Activated B cell treated with CpG ODN at 0.5 μM for 24 hours (primary cell): Measurements from ENCODE around the gene CBARP. TPM values are rescaled to one million over a fixed set of nuclear protein-coding genes. Genes with fewer than 3 reads are reported as not detected.

Source experiments
- ATAC-seq: fragments of 200-7000 bp; cut with Tn5 transposase; one replicate; pipeline ENCODE4 v1.10.0; 2021; ENCODE audit warnings: low read depth, mild to moderate bottlenecking, moderate library complexity
- CTCF ChIA-PET: fragments of 350-600 bp; sonication (Branson Sonifier 250); formaldehyde crosslinking; loops from one replicate; lab custom pipeline; 2021; ENCODE audit warnings: antibody characterized with exemption; lab: Charles Lee
- POLR2A ChIA-PET: fragments of 350-600 bp; sonication (Branson Sonifier 250); formaldehyde crosslinking; loops from one replicate; lab custom pipeline; 2021; ENCODE audit warnings: antibody characterized with exemption; lab: Charles Lee
- DNase-seq: peaks from one replicate; pipeline ENCODE4 v3.0.0; 2022
- H3K27ac Mint-ChIP-seq: one replicate; pipeline ENCODE4 v1.8.0; 2020; ENCODE audit warnings: mixed read lengths
- H3K27me3 Mint-ChIP-seq: one replicate; pipeline ENCODE4 v1.8.0; 2021; ENCODE audit warnings: mixed read lengths
- H3K36me3 Mint-ChIP-seq: one replicate; pipeline ENCODE4 v1.8.0; 2021; ENCODE audit warnings: low read depth, mixed read lengths
- H3K4me1 Mint-ChIP-seq: one replicate; pipeline ENCODE4 v1.8.0; 2021; ENCODE audit warnings: mixed read lengths
- H3K4me3 Mint-ChIP-seq: one replicate; pipeline ENCODE4 v1.8.0; 2020; ENCODE audit warnings: mild to moderate bottlenecking, mixed read lengths
- H3K9me3 Mint-ChIP-seq: one replicate; pipeline ENCODE4 v1.8.0; 2020; ENCODE audit warnings: mixed read lengths
- CTCF ChIP-seq: fragments of 200-600 bp; IDR thresholded peaks from one replicate; pipeline ENCODE4 v1.8.0; 2022; ENCODE audit warnings: antibody characterized with exemption, mild to moderate bottlenecking
- intact Hi-C: fragments of 100-400 bp; cut with micrococcal nuclease; formaldehyde crosslinking; loops from one replicate; pipeline ENCODE4 v1.15.1; 2024
- total RNA-seq: library from RNA; stranded (reverse); gene quantifications from 2 replicates; pipeline ENCODE4 v1.2.3, GENCODE V29; 2022

The CBARP gene
- total RNA-seq, 1 donor from 2014 or later, result 0.64 TPM

- ChIA-PET POLR2A (interaction anchor here (0.8 to 11.5 kb wide), 9 partner anchors 7 to 353 kb away, joined by 3 to 824 read pairs (median 6); partner anchors contain the start of genes ABCA7, ATP5F1D, CBARP and CIRBP), CTCF (interaction anchor here (3.6 to 9.8 kb wide), 2 partner anchors 9 to 19 kb away, joined by 11 to 540 read pairs; partner anchors contain the start of gene ATP5F1D)
- peak overlapping the region; percentile 97 for H3K27ac Mint-ChIP-seq
- H3K27me3 Mint-ChIP-seq, result no peaks in the 10 kb centered on the region
- peak overlapping the region; percentile 91 for H3K4me3 Mint-ChIP-seq
- peaks cover 12% of the 10 kb centered on the region for H3K36me3 Mint-ChIP-seq
- intact Hi-C loops, result loop anchor here (1.0 to 5.0 kb wide), 3 partner anchors 8 to 354 kb away; partner anchors contain the start of gene CIRBP
- TF ChIP-seq CTCF, result no peak
- peaks cover 79% of the 10 kb centered on the region for H3K4me1 Mint-ChIP-seq
- no peaks in the 10 kb centered on the region for H3K9me3 Mint-ChIP-seq
- peak; percentile 52 for DNase-seq
- no peak for ATAC-seq
Measured at GRCh38 chr19:1261538-1261797, 23.7 kb upstream of the CBARP start.

- ATAC-seq (peak; percentile 63), DNase-seq (peak; percentile 95)
- Mint-ChIP-seq H3K9me3 (no peaks in the 10 kb centered on the region), H3K36me3 (peaks cover 18% of the 10 kb centered on the region), H3K27me3 (no peaks in the 10 kb centered on the region), H3K4me3 (peak overlapping the region; percentile 91), H3K4me1 (peaks cover 82% of the 10 kb centered on the region), H3K27ac (peak overlapping the region; percentile 98)
- no peak for TF ChIP-seq CTCF
- intact Hi-C loops, result loop anchor here (1.0 to 5.0 kb wide), 4 partner anchors 8 to 354 kb away; partner anchors contain the start of gene CIRBP
- ChIA-PET POLR2A (interaction anchor here (0.6 to 11.5 kb wide), 9 partner anchors 8 to 234 kb away, joined by 4 to 824 read pairs (median 6); partner anchors contain the start of genes ABCA7, ATP5F1D, CBARP and CIRBP), CTCF (interaction anchor here (3.6 to 9.8 kb wide), 2 partner anchors 8 to 18 kb away, joined by 11 to 540 read pairs; partner anchors contain the start of gene ATP5F1D)
Measured at GRCh38 chr19:1260749-1261537, 23.1 kb upstream of the CBARP start.

- DNase-seq, result peak; percentile 71
- peak; percentile 6 for ATAC-seq
- Mint-ChIP-seq H3K9me3 (no peaks in the 10 kb centered on the region), H3K27me3 (no peaks in the 10 kb centered on the region), H3K4me3 (peak overlapping the region; percentile 91), H3K36me3 (peaks cover 26% of the 10 kb centered on the region), H3K27ac (peak overlapping the region; percentile 98), H3K4me1 (peaks cover 82% of the 10 kb centered on the region)
- intact Hi-C loops, result loop anchor here (1.0 to 5.0 kb wide), 2 partner anchors 11 to 353 kb away; no protein-coding TSS in a partner anchor
- POLR2A ChIA-PET, result interaction anchor here (0.6 to 11.5 kb wide), 11 partner anchors 8 to 1400 kb away, joined by 4 to 824 read pairs (median 4); partner anchors contain the start of genes ATP5F1D, CBARP, CIRBP and CNN2
- CTCF ChIA-PET, result interaction anchor here (9.8 kb wide), 1 partner anchor 17 kb away, joined by 540 read pairs; the partner anchor contains the start of gene ATP5F1D
- no peak for TF ChIP-seq CTCF
Measured at GRCh38 chr19:1259876-1260748, 22.3 kb upstream of the CBARP start.

GRCh38 chr19:1259206-1259875 lies 21.5 kb upstream of the CBARP start:
- peak; percentile 28 for ATAC-seq
- POLR2A ChIA-PET, result interaction anchor here (0.5 to 11.5 kb wide), 13 partner anchors 7 to 1400 kb away, joined by 3 to 824 read pairs (median 4); partner anchors contain the start of genes ATP5F1D, CBARP, CIRBP and FAM174C
- peak; percentile 75 for DNase-seq
- CTCF ChIA-PET, result interaction anchor here (1.0 kb wide), 1 partner anchor 15 kb away, joined by 7 read pairs; no protein-coding TSS in a partner anchor
- no peaks in the 10 kb centered on the region for H3K9me3 Mint-ChIP-seq
- peak overlapping the region; percentile 98 for H3K27ac Mint-ChIP-seq
- peaks cover 82% of the 10 kb centered on the region for H3K4me1 Mint-ChIP-seq
- peaks cover 33% of the 10 kb centered on the region for H3K36me3 Mint-ChIP-seq
- H3K4me3 Mint-ChIP-seq, result peak overlapping the region; percentile 91
- intact Hi-C loops, result no loop called here
- H3K27me3 Mint-ChIP-seq, result no peaks in the 10 kb centered on the region
- no peak for TF ChIP-seq CTCF
